K562 (cell line): Measurements from ENCODE around the gene MPG. TPM values are rescaled to one million over a fixed set of nuclear protein-coding genes. Genes with fewer than 3 reads are reported as not detected.

Experiments
- E2F4 ChIP-seq: sonication (generic); formaldehyde crosslinking; IDR thresholded peaks from 2 replicates; pipeline ENCODE4 v1.8.0; 2022; ENCODE audit warnings: mild to moderate bottlenecking, low read depth, missing genetic modification reagents
- FOXJ2 ChIP-seq: fragments of 200-800 bp; sonication (Bioruptor generic); IDR thresholded peaks from 2 replicates; pipeline ENCODE4 v1.6.1; 2016; ENCODE audit warnings: missing genetic modification characterization, missing compliant biosample characterization
- GTF2E2 ChIP-seq: fragments of 200-800 bp; sonication (Bioruptor generic); IDR thresholded peaks from 2 replicates; pipeline ENCODE4 v1.6.1; 2016; ENCODE audit warnings: missing genetic modification characterization, missing compliant biosample characterization
- HDAC2 ChIP-seq: fragments of 450-650 bp; IDR thresholded peaks from 2 replicates; pipeline ENCODE4 v1.6.1; 2016; ENCODE audit warnings: mild to moderate bottlenecking
- HNRNPLL ChIP-seq: fragments of 200-400 bp; formaldehyde crosslinking; IDR thresholded peaks from 2 replicates; pipeline ENCODE4 v1.6.1; 2017; ENCODE audit warnings: low read length, low read depth, mild to moderate bottlenecking; ENCODE audit not compliant: poor library complexity, severe bottlenecking
- LARP7 ChIP-seq: fragments of 450-650 bp; IDR thresholded peaks from 2 replicates; pipeline ENCODE4 v1.6.1; 2016
- MAZ ChIP-seq, 2 experiments: fragments of 450-650 bp in 1 of 2; sonication (generic) in 1 of 2; formaldehyde crosslinking; IDR thresholded peaks in 1 of 2; conservative IDR thresholded peaks in 1 of 2; 2 replicates each; pipeline versions ENCODE4 v1.4.0 to v1.5.0; 2020; ENCODE audit warnings: mild to moderate bottlenecking in 1 of 2, missing genetic modification reagents in 1 of 2
- NFIC ChIP-seq: fragments of 450-650 bp; IDR thresholded peaks from 2 replicates; pipeline ENCODE4 v1.6.1; 2017; ENCODE audit warnings: mild to moderate bottlenecking, inconsistent platforms
- NR3C1 ChIP-seq: sonication (generic); formaldehyde crosslinking; IDR thresholded peaks from 2 replicates; pipeline ENCODE4 v1.8.1; 2022; ENCODE audit warnings: missing genetic modification reagents
- NRF1 ChIP-seq, 2 experiments: fragments of 450-650 bp; IDR thresholded peaks in 1 of 2; conservative IDR thresholded peaks in 1 of 2; 2 replicates each; pipeline ENCODE4 v1.6.1; 2014; ENCODE audit warnings: mild to moderate bottlenecking in 2 of 2
- POLR2G ChIP-seq: fragments of 200-400 bp; formaldehyde crosslinking; IDR thresholded peaks from 2 replicates; pipeline ENCODE4 v1.6.1; 2017; ENCODE audit warnings: low read depth, mild to moderate bottlenecking, antibody characterized with exemption, low read length, moderate library complexity
- SMARCE1 ChIP-seq: fragments of 450-650 bp; IDR thresholded peaks from 2 replicates; pipeline ENCODE4 v1.7.1; 2016; ENCODE audit warnings: mild to moderate bottlenecking
- TARDBP ChIP-seq: fragments of 450-650 bp; IDR thresholded peaks from 2 replicates; pipeline ENCODE4 v1.6.1; 2016
- ZNF282 ChIP-seq: sonication (generic); formaldehyde crosslinking; IDR thresholded peaks from 2 replicates; pipeline ENCODE4 v1.8.1; 2023; ENCODE audit warnings: missing genetic modification reagents
- ZNF584 ChIP-seq: fragments of 200-800 bp; sonication (Bioruptor generic); IDR thresholded peaks from 2 replicates; pipeline ENCODE4 v1.6.1; 2016; ENCODE audit warnings: low read depth, mild to moderate bottlenecking, missing genetic modification characterization, missing compliant biosample characterization
- ZNF639 ChIP-seq, 2 experiments: fragments of 200-800 bp in 1 of 2; sonication (Bioruptor generic) in 1 of 2; sonication (generic) in 1 of 2; formaldehyde crosslinking in 1 of 2; IDR thresholded peaks in 1 of 2; conservative IDR thresholded peaks in 1 of 2; 2 replicates each; pipeline versions ENCODE4 v1.5.0 to v1.6.1; 2016 to 2020; ENCODE audit warnings: missing compliant biosample characterization in 1 of 2, missing genetic modification characterization in 1 of 2, missing genetic modification reagents in 1 of 2
- polyA plus RNA-seq, 8 experiments: library from polyadenylated mRNA; depleted of rRNA in 4 of 8; stranded (reverse) in 5 of 8; unstranded in 3 of 8; fragments of >200 nt; fragmentation: Nextera tagmentation in 2 of 8; fragmentation: Illumina TruSeq in 1 of 8; extraction: Ambion mirVana in 2 of 8; extraction: Trizol in 1 of 8; gene quantifications; 2 replicates each; pipeline versions ENCODE4 v1.2.1 to v1.2.3, GENCODE V29; 2011 to 2014; ENCODE audit warnings: inconsistent platforms in 1 of 8, missing spikeins in 1 of 8
- total RNA-seq, 7 experiments: library from RNA; depleted of rRNA in 6 of 7; stranded (reverse); fragments of >200 nt in 6 of 7; fragmentation: Illumina TruSeq in 2 of 7; extraction: Trizol in 2 of 7; gene quantifications; 2 replicates each; pipeline versions ENCODE4 v1.2.1 to v1.2.3, GENCODE V29; 2011 to 2021; ENCODE audit warnings: low replicate concordance in 1 of 7
- TF ChIP-seq, protein P1 (sequence below), 2 experiments: fragments of 450-650 bp; formaldehyde crosslinking in 1 of 2; IDR thresholded peaks; 2 replicates each; pipeline versions ENCODE4 v1.4.0 to v1.6.1; 2014 to 2020; ENCODE audit warnings: mild to moderate bottlenecking in 2 of 2, borderline replicate concordance in 1 of 2, low read depth in 1 of 2

Gene MPG
- total and polyA plus RNA-seq, 9 of the 15 experiments (the other 6 are each of a cell fraction or from before 2014, with no cell fraction given), result 0.42 to 226 (median 36.2) TPM

- TF ChIP-seq MAZ (CRISPR knock-in tag; conservative IDR thresholded peaks at IDR 0.05 in 1 of 2, IDR thresholded peaks at IDR 0.05 in 1 of 2), result peak in 1 of 2 experiments; percentile 2; a peak in 1 of 4 replicates
- TF ChIP-seq HDAC2, result 0 out of 2 replicates have a peak, but pooled peaks have one; percentile 37
- TF ChIP-seq TARDBP, result peak; percentile 16; the same call in 1 of the 2 replicates
- 0 out of 2 replicates have a peak, but pooled peaks have one; percentile 49 for TF ChIP-seq ZNF584 (CRISPR knock-in tag)
- TF ChIP-seq GTF2E2 (tag), result 0 out of 2 replicates have a peak, but pooled peaks have one; percentile 3
- TF ChIP-seq NFIC, result peak; percentile 54
- TF ChIP-seq ZNF639 (CRISPR knock-in tag; conservative IDR thresholded peaks at IDR 0.05 in 1 of 2, IDR thresholded peaks at IDR 0.05 in 1 of 2), result 0 out of 4 replicates have a peak, but pooled peaks of 1 of the 2 experiments have one; percentile 36
- 0 out of 2 replicates have a peak, but pooled peaks have one; percentile 44 for TF ChIP-seq NR3C1 (CRISPR knock-in tag)
- peak; percentile 48; the same call in 1 of the 2 replicates for TF ChIP-seq POLR2G
- no peak for TF ChIP-seq FOXJ2 (tag)
- TF ChIP-seq E2F4 (CRISPR knock-in tag), result no peak
- no peak for TF ChIP-seq LARP7
- 0 out of 2 replicates have a peak, but pooled peaks have one; percentile 72 for TF ChIP-seq ZNF282 (CRISPR knock-in tag)
- peak; percentile 35 to 69; a peak in 3 of 4 replicates for TF ChIP-seq NRF1 (conservative IDR thresholded peaks at IDR 0.05 in 1 of 2, IDR thresholded peaks at IDR 0.05 in 1 of 2)
- TF ChIP-seq HNRNPLL, result peak; percentile 13
- TF ChIP-seq, protein P1, sequence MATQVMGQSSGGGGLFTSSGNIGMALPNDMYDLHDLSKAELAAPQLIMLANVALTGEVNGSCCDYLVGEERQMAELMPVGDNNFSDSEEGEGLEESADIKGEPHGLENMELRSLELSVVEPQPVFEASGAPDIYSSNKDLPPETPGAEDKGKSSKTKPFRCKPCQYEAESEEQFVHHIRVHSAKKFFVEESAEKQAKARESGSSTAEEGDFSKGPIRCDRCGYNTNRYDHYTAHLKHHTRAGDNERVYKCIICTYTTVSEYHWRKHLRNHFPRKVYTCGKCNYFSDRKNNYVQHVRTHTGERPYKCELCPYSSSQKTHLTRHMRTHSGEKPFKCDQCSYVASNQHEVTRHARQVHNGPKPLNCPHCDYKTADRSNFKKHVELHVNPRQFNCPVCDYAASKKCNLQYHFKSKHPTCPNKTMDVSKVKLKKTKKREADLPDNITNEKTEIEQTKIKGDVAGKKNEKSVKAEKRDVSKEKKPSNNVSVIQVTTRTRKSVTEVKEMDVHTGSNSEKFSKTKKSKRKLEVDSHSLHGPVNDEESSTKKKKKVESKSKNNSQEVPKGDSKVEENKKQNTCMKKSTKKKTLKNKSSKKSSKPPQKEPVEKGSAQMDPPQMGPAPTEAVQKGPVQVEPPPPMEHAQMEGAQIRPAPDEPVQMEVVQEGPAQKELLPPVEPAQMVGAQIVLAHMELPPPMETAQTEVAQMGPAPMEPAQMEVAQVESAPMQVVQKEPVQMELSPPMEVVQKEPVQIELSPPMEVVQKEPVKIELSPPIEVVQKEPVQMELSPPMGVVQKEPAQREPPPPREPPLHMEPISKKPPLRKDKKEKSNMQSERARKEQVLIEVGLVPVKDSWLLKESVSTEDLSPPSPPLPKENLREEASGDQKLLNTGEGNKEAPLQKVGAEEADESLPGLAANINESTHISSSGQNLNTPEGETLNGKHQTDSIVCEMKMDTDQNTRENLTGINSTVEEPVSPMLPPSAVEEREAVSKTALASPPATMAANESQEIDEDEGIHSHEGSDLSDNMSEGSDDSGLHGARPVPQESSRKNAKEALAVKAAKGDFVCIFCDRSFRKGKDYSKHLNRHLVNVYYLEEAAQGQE (IDR thresholded peaks at IDR 0.05; ENCODE audit: borderline replicate concordance), result no peak
- TF ChIP-seq, protein P1 (CRISPR knock-in tag; IDR thresholded peaks at IDR 0.05; ENCODE audit: low read depth), result peak; percentile 40; the same call in 1 of the 2 replicates
- TF ChIP-seq SMARCE1, result no peak
Measured at GRCh38 chr16:77273-77806, 685 bp upstream of the MPG start (continued).
